ENCODE data around the gene DISC1.
A peak's percentile ranks its signal among the peaks of the same experiment; 100 is the strongest.

DISC1 gene

GRCh38 chr1:231856894-231857293 lies 230.3 kb downstream of the DISC1 start:
- DNase-seq (ENCODE audit: low read depth) = no peak

GRCh38 chr1:231857609-231858135 lies 231.1 kb downstream of the DISC1 start:
- no peak for DNase-seq (ENCODE audit: low read depth)

- no peak for DNase-seq (ENCODE audit: low read depth)
Measured at GRCh38 chr1:231860221-231861088, 233.9 kb downstream of the DISC1 start.

GRCh38 chr1:231861541-231862481 lies 235.2 kb downstream of the DISC1 start:
- no peak for DNase-seq (ENCODE audit: low read depth)

GRCh38 chr1:231862611-231863010 lies 236.0 kb downstream of the DISC1 start:
- no peak for DNase-seq (ENCODE audit: low read depth)

- DNase-seq (ENCODE audit: low read depth) = no peak
Measured at GRCh38 chr1:231865331-231865730, 238.7 kb downstream of the DISC1 start.

- DNase-seq (ENCODE audit: low read depth) = peak; percentile 18
Measured at GRCh38 chr1:231866392-231867331, 240.1 kb downstream of the DISC1 start.

- DNase-seq (ENCODE audit: low read depth) = no peak
Measured at GRCh38 chr1:231867607-231868006, 241.0 kb downstream of the DISC1 start.

- DNase-seq (ENCODE audit: low read depth) = no peak
Measured at GRCh38 chr1:231869364-231869763, 242.8 kb downstream of the DISC1 start.

GRCh38 chr1:231871471-231871870 lies 244.9 kb downstream of the DISC1 start:
- DNase-seq (ENCODE audit: low read depth) = no peak

GRCh38 chr1:231871878-231872277 lies 245.3 kb downstream of the DISC1 start:
- DNase-seq (ENCODE audit: low read depth) = no peak

GRCh38 chr1:231872461-231872910 lies 245.9 kb downstream of the DISC1 start:
- DNase-seq (ENCODE audit: low read depth) = no peak

GRCh38 chr1:231878737-231879136 lies 252.1 kb downstream of the DISC1 start:
- DNase-seq (ENCODE audit: low read depth) = no peak

- no peak for DNase-seq (ENCODE audit: low read depth)
Measured at GRCh38 chr1:231879296-231879695, 252.7 kb downstream of the DISC1 start.

GRCh38 chr1:231882333-231882732 lies 255.7 kb downstream of the DISC1 start:
- no peak for DNase-seq (ENCODE audit: low read depth)

- no peak for DNase-seq (ENCODE audit: low read depth)
Measured at GRCh38 chr1:231882790-231883189, 256.2 kb downstream of the DISC1 start.

- no peak for DNase-seq (ENCODE audit: low read depth)
Measured at GRCh38 chr1:231883382-231883781, 256.8 kb downstream of the DISC1 start.

- DNase-seq (ENCODE audit: low read depth) = no peak
Measured at GRCh38 chr1:231885209-231885854, 258.7 kb downstream of the DISC1 start.

GRCh38 chr1:231887166-231887565 lies 260.6 kb downstream of the DISC1 start:
- no peak for DNase-seq (ENCODE audit: low read depth)

GRCh38 chr1:231887866-231888265 lies 261.3 kb downstream of the DISC1 start:
- DNase-seq (ENCODE audit: low read depth) = no peak

- DNase-seq (ENCODE audit: low read depth) = no peak
Measured at GRCh38 chr1:231890791-231891190, 264.2 kb downstream of the DISC1 start.
